Measurements from ENCODE around the gene MCTP2. TPM values are rescaled to one million over a fixed set of nuclear protein-coding genes. Genes with fewer than 3 reads are reported as not detected.

MCTP2 gene
- total RNA-seq, 1 experiment from 2014 or later, result 1.3 TPM

DNA sequence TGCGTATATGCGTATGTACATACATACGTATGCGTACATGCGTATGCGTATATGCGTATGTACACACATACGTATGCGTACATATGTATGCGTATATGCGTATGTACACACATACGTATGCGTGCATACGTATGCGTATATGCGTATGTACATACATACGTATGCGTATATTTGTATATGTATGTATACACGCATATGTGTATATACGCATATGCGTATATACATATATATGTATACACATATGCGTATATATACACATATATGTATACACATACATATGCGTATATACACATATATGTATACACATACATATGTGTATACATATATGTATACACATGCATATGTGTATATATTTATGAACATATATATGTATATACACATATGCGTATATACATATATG, 12.1 kb downstream of the MCTP2 start:
- Histone ChIP-seq H3K4ac (ENCODE audit: low read depth, low read length) (no peak overlapping the region), H4K20me1 (ENCODE audit: control insufficient read depth, insufficient read depth, insufficient read length) (no peaks in the 10 kb centered on the region), H2BK5ac (ENCODE audit: insufficient read length, low read length) (no peak overlapping the region), H3K56ac (ENCODE audit: insufficient read length, low read depth, low read length) (no peak overlapping the region), H3K27ac (ENCODE audit: insufficient read length, low read depth, low read length) (no peak overlapping the region), H2BK20ac (ENCODE audit: low read depth, low read length, poor library complexity, severe bottlenecking) (no peak overlapping the region), H3K79me1 (ENCODE audit: insufficient read depth, low read depth, low read length, poor library complexity, severe bottlenecking) (no peaks in the 10 kb centered on the region), H4K91ac (ENCODE audit: insufficient read length, low read depth, low read length) (no peak overlapping the region), H2BK15ac (ENCODE audit: low read depth, low read length) (no peak overlapping the region), H3K23ac (ENCODE audit: insufficient read length, low read depth, low read length) (no peak overlapping the region), H3K27me3 (ENCODE audit: insufficient read depth, low read length) (no peaks in the 10 kb centered on the region), H2AK5ac (ENCODE audit: insufficient read length, low read length) (no peak overlapping the region), H3K79me2 (ENCODE audit: insufficient read depth, low read length) (no peaks in the 10 kb centered on the region), H3K23me2 (ENCODE audit: insufficient read length, low read depth, low read length, poor library complexity, severe bottlenecking) (no peaks in the 10 kb centered on the region), H3K4me1 (ENCODE audit: insufficient read depth, low read length) (no peaks in the 10 kb centered on the region), H3T11ph (ENCODE audit: low read length) (no peak overlapping the region), H2BK120ac (ENCODE audit: low read depth, low read length, poor library complexity, severe bottlenecking) (no peak overlapping the region), H2AFZ (ENCODE audit: low read length) (no peak overlapping the region), H4K5ac (ENCODE audit: insufficient read length, low read depth, low read length) (no peak overlapping the region), H3K18ac (ENCODE audit: insufficient read length, low read depth, low read length) (no peak overlapping the region), H3K4me2 (ENCODE audit: insufficient read depth, insufficient read length, low read length) (no peak overlapping the region), H4K8ac (replicated peaks; ENCODE audit: insufficient read length, low read depth, low read length) (no peak overlapping the region), H2BK12ac (ENCODE audit: insufficient read length, low read depth, low read length) (no peak overlapping the region), H3K14ac (ENCODE audit: insufficient read depth, low read length) (no peak overlapping the region), H3K9me3 (ENCODE audit: control insufficient read depth, low read depth, low read length) (no peaks in the 10 kb centered on the region), H3K9ac (ENCODE audit: extremely low read depth, insufficient read length, low read length) (no peak overlapping the region)
- Mint-ChIP-seq H3K4me1 (no peaks in the 10 kb centered on the region), H3K27me3 (ENCODE audit: low read depth) (no peaks in the 10 kb centered on the region), H3K9me3 (no peaks in the 10 kb centered on the region), H3K36me3 (ENCODE audit: insufficient read depth in 1 of 3, low read depth in 3 of 3) (no peaks in the 10 kb centered on the region), H3K4me3 (no peak overlapping the region), H3K27ac (no peak overlapping the region)
- no CpG with 5 or more reads among the region's 24 CpGs for WGBS (ENCODE audit: extremely low coverage, insufficient read length, low lambda C conversion rate)
- TF ChIP-seq, protein P1, sequence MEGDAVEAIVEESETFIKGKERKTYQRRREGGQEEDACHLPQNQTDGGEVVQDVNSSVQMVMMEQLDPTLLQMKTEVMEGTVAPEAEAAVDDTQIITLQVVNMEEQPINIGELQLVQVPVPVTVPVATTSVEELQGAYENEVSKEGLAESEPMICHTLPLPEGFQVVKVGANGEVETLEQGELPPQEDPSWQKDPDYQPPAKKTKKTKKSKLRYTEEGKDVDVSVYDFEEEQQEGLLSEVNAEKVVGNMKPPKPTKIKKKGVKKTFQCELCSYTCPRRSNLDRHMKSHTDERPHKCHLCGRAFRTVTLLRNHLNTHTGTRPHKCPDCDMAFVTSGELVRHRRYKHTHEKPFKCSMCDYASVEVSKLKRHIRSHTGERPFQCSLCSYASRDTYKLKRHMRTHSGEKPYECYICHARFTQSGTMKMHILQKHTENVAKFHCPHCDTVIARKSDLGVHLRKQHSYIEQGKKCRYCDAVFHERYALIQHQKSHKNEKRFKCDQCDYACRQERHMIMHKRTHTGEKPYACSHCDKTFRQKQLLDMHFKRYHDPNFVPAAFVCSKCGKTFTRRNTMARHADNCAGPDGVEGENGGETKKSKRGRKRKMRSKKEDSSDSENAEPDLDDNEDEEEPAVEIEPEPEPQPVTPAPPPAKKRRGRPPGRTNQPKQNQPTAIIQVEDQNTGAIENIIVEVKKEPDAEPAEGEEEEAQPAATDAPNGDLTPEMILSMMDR (conservative IDR thresholded peaks at IDR 0.05), result no peak
- no peak for DNase-seq

Measured in H9 (cell line).